Memory B cell (primary cell): Measurements from ENCODE around the gene SLC16A10.
"Not testable (repeated sequence)": the region's sequence is repeated elsewhere in the genome, so short reads cannot be mapped to it uniquely, and the experiment has no call there.

ENCODE experiments used
- ATAC-seq: fragments of 150-1000 bp; cut with Tn5 transposase; 2 replicates; pipeline ENCODE4 v1.10.0; 2021; ENCODE audit warnings: low read depth, mild to moderate bottlenecking, moderate library complexity
- DNase-seq, 2 donors: peaks; one replicate each; pipeline ENCODE4 v3.0.0; 2022; ENCODE audit warnings: low spot score in 2 of 2
- H3K27ac Mint-ChIP-seq: one replicate; pipeline ENCODE4 v1.8.0; 2022; ENCODE audit warnings: mild to moderate bottlenecking, moderate library complexity, mixed read lengths
- H3K27me3 Mint-ChIP-seq: one replicate; pipeline ENCODE4 v1.8.0; 2022; ENCODE audit warnings: mixed read lengths
- H3K36me3 Mint-ChIP-seq: one replicate; pipeline ENCODE4 v1.8.0; 2022; ENCODE audit warnings: mild to moderate bottlenecking, mixed read lengths
- H3K4me1 Mint-ChIP-seq: one replicate; pipeline ENCODE4 v1.8.0; 2022; ENCODE audit warnings: mixed read lengths
- H3K4me3 Mint-ChIP-seq: one replicate; pipeline ENCODE4 v1.8.0; 2022; ENCODE audit warnings: mild to moderate bottlenecking, moderate library complexity, mixed read lengths
- H3K9me3 Mint-ChIP-seq: one replicate; pipeline ENCODE4 v1.8.0; 2022; ENCODE audit warnings: mixed read lengths

Gene SLC16A10

DNA sequence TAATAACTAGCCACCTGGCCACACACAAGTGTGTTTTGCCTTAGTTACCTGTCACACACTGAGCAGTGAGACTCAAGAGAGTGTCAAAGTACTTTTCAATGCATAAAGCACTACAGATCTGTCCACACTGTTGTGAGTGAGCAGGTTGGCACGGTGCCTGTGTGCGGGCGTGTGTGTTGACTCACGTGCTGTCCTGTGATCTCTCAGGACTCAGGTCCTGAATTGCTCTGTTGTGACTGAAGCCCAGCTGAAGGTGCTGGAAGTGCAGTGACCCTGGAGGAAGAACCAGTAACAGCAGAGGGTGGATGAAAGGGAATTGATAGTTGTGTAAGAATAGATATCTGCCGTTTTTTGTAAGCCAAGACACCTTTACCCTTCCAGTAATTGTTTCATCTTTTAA, 18.3 kb downstream of the SLC16A10 start:
- no peak overlapping the region for H3K27ac Mint-ChIP-seq
- ATAC-seq = no peak
- DNase-seq = no peak
- H3K4me3 Mint-ChIP-seq = no peak overlapping the region
- peaks cover 5% of the 10 kb centered on the region for H3K9me3 Mint-ChIP-seq
- H3K4me1 Mint-ChIP-seq = no peaks in the 10 kb centered on the region
- no peaks in the 10 kb centered on the region for H3K36me3 Mint-ChIP-seq
- H3K27me3 Mint-ChIP-seq = peaks cover 12% of the 10 kb centered on the region

DNA sequence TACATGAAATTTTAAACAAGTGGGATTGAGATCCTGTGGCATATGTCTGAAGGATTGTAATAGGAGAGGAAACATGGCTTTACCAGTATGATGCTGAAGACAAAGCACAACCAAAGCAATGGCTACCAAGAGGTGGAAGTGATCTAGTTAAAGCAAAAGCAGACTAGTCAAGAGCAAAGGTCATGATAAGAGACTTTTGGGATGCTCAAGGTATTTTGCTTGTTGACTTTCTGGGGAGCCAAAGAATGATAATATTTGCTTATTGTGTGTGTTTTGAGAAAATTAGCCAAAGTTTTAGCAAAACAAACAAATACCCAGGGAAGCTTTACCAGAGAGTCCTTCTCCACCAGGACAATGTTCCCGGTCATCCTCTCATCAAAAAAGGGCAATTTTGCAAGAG, 20.3 kb downstream of the SLC16A10 start:
- H3K27ac Mint-ChIP-seq = no peak overlapping the region
- no peak overlapping the region for H3K4me3 Mint-ChIP-seq
- peaks cover 5% of the 10 kb centered on the region for H3K9me3 Mint-ChIP-seq
- ATAC-seq (no peak), DNase-seq (no peak)
- no peaks in the 10 kb centered on the region for H3K4me1 Mint-ChIP-seq
- H3K36me3 Mint-ChIP-seq = no peaks in the 10 kb centered on the region
- peaks cover 16% of the 10 kb centered on the region for H3K27me3 Mint-ChIP-seq

DNA sequence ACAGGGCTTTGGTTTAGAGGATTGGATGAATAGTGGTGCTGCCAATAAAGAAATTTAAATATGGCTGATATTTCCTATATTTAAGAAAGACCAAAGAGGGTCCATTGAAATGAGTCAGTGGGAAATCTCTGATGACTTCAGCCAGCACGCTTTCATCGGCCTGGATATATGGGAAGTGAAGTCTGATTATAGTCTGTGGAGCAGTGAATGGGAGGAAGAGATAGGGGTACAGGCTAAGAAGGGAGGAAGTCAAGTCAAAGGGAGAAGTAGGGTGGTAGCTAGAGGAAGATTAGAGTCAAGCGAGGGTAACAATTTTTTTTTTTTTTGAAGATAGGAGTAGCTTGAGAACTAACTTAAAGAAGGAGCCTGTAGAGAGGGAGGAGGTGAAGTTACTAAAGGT, 22.7 kb downstream of the SLC16A10 start:
- H3K4me3 Mint-ChIP-seq = no peak overlapping the region

DNA sequence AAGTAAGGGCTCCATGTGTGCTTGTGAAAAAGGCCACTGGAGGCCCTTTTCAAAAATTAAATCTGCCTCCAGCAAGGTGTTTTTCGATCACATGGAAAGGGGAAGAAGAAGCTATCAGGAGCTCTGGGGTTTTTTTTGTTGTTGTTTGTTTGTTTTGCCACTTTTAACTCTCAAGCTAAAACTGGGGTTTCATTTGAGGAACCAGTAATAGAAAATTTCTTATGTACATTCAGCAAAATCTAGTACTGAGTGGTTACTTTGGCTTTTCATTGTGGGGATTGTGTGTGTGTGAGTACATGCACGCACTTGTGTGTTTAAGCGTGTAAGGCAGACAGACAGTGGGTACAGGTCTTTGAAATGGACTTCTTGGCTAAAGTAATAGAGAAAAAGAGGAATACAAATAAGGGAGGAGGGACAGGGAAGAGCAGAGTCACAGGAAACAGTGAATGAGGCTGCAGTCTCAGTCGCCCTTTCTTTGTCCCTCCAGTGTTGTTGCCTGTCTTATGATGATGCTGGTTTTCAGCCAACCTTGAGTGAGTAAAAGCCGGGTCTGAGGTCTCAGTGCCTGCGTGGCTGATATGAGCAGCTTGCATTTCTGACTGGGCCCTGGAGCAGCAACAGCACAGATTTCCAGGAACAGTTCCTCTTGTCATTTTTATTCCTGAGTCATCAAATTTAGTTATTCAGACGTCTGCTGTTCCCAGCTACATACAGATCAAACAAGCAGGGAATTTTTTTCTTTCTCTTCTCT, 26.2 kb downstream of the SLC16A10 start:
- H3K27me3 Mint-ChIP-seq = peaks cover 13% of the 10 kb centered on the region
- peaks cover 2% of the 10 kb centered on the region for H3K9me3 Mint-ChIP-seq
- ATAC-seq (no peak), DNase-seq (no peak)
- no peaks in the 10 kb centered on the region for H3K36me3 Mint-ChIP-seq
- H3K4me1 Mint-ChIP-seq = peaks cover 2% of the 10 kb centered on the region
- no peak overlapping the region for H3K27ac Mint-ChIP-seq
- H3K4me3 Mint-ChIP-seq = no peak overlapping the region

More for the DNA sequence above, 22.7 kb downstream of the SLC16A10 start:
- Mint-ChIP-seq H3K9me3 (peaks cover 5% of the 10 kb centered on the region), H3K27ac (no peak overlapping the region), H3K4me1 (peaks cover 2% of the 10 kb centered on the region), H3K27me3 (peaks cover 15% of the 10 kb centered on the region), H3K36me3 (no peaks in the 10 kb centered on the region)
- ATAC-seq (no peak), DNase-seq (no peak)

DNA sequence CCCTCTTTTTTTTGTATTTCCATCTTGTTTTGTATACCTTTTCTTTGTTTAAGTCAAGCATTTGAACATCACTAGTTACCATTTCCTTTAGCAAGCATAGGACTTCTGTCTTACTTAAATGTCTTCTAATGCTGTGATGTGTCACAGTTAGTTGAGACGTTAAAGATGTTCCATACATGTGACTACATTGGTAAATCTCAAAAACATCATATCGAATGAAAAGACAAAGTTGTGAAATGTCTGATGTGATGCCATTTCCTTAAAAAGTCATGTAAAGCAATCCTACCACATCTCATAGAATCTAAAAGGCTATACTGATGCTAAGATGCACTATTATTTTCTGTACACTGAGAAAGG, 26.8 kb downstream of the SLC16A10 start:
- DNase-seq = no peak
- H3K9me3 Mint-ChIP-seq = peaks cover 2% of the 10 kb centered on the region

DNA sequence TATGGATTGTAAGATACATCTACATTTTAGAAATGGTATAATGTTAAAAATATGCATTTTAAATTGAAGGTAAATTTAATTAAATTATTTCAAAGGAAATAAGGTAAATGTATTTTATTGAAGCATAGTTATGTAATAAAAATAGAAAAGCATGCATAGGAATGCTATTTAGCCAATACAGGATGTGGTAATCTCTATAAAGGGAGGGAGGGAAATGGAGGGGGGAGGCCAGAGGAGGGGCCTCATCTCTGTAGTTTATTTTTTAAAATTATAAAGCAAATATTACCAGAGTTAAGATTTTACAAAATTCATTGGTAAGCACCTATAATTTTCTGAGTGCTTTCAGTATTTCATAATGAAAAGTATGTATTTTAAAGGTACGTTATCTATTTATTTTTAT, 27.2 kb downstream of the SLC16A10 start:
- Mint-ChIP-seq H3K4me3 (no peak overlapping the region), H3K9me3 (peaks cover 2% of the 10 kb centered on the region), H3K27ac (no peak overlapping the region), H3K4me1 (peaks cover 2% of the 10 kb centered on the region), H3K36me3 (no peaks in the 10 kb centered on the region), H3K27me3 (peaks cover 13% of the 10 kb centered on the region)
- ATAC-seq = no peak
- DNase-seq = no peak

More for the DNA sequence above, 26.8 kb downstream of the SLC16A10 start:
- peaks cover 13% of the 10 kb centered on the region for H3K27me3 Mint-ChIP-seq
- H3K36me3 Mint-ChIP-seq = no peaks in the 10 kb centered on the region
- no peak overlapping the region for H3K27ac Mint-ChIP-seq
- ATAC-seq = no peak
- H3K4me1 Mint-ChIP-seq = peaks cover 2% of the 10 kb centered on the region
- no peak overlapping the region for H3K4me3 Mint-ChIP-seq

DNA sequence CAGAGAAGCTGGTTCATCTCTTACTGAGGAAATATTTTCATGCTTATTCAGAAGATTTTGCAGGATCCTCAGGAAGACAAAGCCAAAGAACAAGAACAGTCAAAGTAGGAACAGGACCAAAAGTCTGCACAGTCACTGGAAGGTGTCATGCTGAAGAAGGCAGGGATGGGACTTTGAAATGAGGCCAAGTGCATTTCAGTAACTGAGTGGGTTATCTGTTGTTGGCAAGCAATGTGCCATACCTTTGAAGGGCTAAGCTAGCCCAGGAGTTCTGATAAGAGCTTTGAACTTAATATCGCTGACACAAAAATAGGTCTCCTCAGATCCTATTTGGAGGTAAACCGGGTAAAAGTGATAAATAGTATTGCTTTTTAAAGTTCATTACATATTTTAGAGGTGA, 31.5 kb downstream of the SLC16A10 start:
- no peaks in the 10 kb centered on the region for H3K36me3 Mint-ChIP-seq
- H3K4me1 Mint-ChIP-seq = peaks cover 3% of the 10 kb centered on the region
- H3K27me3 Mint-ChIP-seq = peaks cover 1% of the 10 kb centered on the region
- no peak overlapping the region for H3K4me3 Mint-ChIP-seq
- no peak for DNase-seq
- no peak overlapping the region for H3K27ac Mint-ChIP-seq
- ATAC-seq = no peak
- H3K9me3 Mint-ChIP-seq = no peaks in the 10 kb centered on the region

DNA sequence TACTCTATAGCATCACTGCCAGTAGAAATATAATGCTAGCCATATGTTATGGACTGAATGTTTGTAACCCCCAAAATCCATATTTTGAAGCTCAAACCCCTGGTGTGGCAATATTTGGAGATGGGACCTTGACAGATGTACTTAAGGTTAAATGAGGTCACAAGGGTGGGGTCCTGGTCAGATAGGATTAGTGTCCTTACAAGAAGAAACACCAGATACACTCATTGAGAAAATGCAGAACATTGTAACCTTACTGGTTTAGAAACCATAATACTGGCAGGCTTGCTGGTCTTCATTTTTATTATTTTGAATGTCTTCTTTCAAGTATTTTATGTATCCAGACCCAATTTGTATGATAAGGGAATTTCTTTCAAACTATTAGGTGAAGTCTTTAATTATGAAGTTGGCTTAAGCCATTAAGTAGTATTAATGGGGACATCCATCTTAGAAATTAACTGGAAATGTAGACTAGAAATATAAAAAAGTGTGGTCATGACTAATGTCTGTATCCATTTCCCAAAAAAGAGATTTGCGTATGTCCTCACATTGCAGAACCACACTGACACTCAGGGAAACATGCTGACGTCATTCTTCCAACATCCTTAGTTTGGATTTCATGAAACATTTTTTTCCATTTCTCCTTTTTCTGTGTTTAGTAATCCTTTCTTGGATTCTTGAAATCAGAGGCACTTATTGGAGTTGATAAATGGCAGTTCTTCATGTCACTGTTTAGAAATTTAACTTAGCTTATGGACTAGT, 32.4 kb downstream of the SLC16A10 start:
- H3K27ac Mint-ChIP-seq = no peak overlapping the region
- peaks cover 3% of the 10 kb centered on the region for H3K4me1 Mint-ChIP-seq
- no peak overlapping the region for H3K4me3 Mint-ChIP-seq
- no peak for DNase-seq
- H3K36me3 Mint-ChIP-seq = no peaks in the 10 kb centered on the region
- no peaks in the 10 kb centered on the region for H3K9me3 Mint-ChIP-seq
- no peak for ATAC-seq
- H3K27me3 Mint-ChIP-seq = peaks cover 1% of the 10 kb centered on the region

DNA sequence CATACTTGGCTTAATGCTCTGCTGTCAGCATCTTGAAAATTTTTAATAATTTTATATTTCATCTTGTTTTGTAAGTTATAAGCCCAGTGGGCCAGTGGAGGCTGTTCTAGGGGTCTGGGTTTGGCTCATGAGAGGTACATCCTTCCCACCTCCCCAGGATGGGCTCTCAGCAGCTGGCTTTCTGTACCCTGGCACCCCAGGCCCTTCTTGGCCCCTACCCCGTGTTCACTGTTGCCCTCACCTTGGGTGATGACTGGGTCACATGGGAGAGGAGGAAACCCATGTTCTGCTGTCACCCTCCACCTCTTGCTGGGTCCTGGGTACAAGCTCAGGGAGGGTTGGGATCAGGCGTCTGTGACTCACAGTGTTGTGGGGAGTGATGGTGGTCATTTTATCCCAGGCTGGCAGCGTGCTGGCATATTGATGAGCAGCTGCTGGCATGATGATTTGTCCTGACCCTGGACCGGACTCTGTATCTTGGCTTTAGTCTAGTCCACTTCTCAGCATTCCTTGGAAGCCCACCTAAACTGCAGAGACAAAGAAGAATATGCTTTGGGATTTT, 34.6 kb downstream of the SLC16A10 start:
- Mint-ChIP-seq H3K4me1 (peaks cover 3% of the 10 kb centered on the region), H3K36me3 (no peaks in the 10 kb centered on the region), H3K27me3 (no peaks in the 10 kb centered on the region), H3K27ac (no peak overlapping the region), H3K4me3 (no peak overlapping the region), H3K9me3 (no peaks in the 10 kb centered on the region)
- DNase-seq (no peak), ATAC-seq (no peak)

DNA sequence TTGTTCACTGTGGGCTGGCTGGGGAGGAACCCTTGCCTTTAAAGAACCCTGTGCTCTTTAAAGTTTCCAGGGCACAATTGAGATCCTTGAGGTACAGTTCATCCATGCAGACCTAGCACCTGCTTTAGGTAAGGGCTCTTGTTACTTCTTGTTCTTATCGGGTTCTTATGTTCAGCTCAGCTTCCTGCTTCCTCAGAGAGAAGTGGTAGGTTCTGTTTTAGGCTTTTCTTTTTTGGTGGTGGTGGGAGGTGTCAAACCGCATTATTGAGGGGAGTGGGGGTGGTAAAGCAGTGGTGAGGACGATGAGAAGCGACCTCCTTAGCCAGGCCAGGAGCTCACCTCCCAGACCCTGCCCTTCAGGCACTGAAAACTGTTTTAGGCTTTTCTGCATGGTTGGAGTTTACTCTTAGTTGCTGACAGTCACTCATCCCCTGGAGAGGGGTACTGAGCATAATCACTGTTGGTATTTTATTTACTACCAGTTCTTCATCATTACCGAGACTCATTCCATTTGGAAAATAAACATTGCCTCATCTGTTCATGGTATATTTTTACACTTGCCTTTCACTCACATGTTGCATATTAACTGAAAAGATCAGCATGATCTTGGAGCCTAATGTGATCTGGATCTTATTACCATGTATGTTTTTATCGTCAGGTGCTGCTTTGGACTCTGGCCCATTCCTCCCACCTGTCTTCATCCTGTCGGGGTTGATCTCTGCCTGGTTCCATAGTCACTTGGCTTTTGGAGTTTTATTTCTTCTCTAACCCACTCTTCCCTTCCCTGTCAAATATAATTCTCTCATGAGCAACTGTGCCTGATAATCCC, 35.4 kb downstream of the SLC16A10 start:
- DNase-seq (no peak), ATAC-seq (no peak)
- Mint-ChIP-seq H3K27ac (no peak overlapping the region), H3K4me1 (peaks cover 3% of the 10 kb centered on the region), H3K4me3 (no peak overlapping the region), H3K27me3 (no peaks in the 10 kb centered on the region), H3K36me3 (no peaks in the 10 kb centered on the region), H3K9me3 (no peaks in the 10 kb centered on the region)

DNA sequence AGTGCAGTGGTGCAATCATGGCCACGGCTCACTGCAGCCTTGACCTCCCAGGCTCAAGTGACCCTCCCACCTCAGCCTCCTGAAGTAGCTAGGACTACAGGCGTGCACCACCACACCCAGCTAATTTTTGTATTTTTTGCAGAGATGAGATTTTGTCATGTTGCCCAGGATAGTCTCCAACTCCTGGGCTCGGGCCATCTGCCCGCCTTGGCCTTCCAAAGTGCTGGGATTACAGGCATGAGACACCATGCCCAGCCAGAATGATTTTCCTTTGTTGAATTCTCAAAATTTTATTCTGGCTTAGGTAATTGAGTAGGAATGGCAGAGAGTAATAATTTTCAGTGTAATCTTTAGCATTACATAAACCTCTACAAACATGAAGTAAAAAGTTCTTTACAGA, 37.1 kb downstream of the SLC16A10 start:
- H3K4me1 Mint-ChIP-seq = peaks cover 3% of the 10 kb centered on the region
- H3K9me3 Mint-ChIP-seq = no peaks in the 10 kb centered on the region
- DNase-seq = no peak
- H3K27me3 Mint-ChIP-seq = no peaks in the 10 kb centered on the region
- no peak overlapping the region for H3K27ac Mint-ChIP-seq
- no peak overlapping the region for H3K4me3 Mint-ChIP-seq
- ATAC-seq = no peak
- no peaks in the 10 kb centered on the region for H3K36me3 Mint-ChIP-seq

DNA sequence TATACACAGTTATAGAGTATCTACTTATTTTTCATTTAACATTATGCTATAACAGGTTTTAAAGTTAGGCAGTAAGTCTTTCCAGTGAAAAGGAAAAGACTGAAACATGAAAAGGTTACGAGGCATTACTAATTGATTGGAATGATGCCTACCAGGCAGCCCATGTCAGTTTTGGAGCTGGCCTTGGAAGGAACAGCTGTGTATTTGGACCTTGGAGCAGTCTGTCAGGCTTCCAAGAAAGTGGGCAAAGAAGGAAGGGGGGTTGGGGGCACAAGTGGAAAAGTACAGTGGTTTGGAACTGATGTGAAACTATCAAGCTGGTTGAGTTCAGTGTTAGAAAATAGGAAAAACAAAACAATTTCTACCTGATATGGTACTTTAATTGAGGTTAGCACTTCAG, 41.7 kb downstream of the SLC16A10 start:
- DNase-seq (no peak), ATAC-seq (no peak)
- Mint-ChIP-seq H3K36me3 (no peaks in the 10 kb centered on the region), H3K9me3 (no peaks in the 10 kb centered on the region), H3K4me1 (no peaks in the 10 kb centered on the region), H3K27ac (no peak overlapping the region), H3K4me3 (no peak overlapping the region), H3K27me3 (peaks cover 6% of the 10 kb centered on the region)

DNA sequence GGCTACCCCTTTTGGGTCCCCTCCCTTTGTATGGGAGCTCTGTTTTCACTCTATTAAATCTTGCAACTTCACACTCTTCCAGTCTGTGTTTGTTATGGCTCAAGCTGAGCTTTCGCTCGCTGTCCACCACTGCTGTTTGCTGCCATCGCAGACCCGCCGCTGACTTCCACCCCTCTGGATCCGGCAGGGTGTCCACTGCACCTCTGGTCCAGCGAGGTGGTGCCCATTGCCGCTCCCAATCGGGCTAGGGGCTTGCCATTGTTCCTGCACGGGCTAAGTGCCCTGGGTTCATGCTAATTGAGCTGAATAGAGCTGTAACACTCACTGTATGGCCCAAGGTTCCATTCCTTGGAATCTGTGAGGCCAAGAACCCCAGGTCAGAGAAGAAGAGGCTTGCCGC, 43.7 kb downstream of the SLC16A10 start:
- H3K4me1 Mint-ChIP-seq = not testable (repeated sequence)

DNA sequence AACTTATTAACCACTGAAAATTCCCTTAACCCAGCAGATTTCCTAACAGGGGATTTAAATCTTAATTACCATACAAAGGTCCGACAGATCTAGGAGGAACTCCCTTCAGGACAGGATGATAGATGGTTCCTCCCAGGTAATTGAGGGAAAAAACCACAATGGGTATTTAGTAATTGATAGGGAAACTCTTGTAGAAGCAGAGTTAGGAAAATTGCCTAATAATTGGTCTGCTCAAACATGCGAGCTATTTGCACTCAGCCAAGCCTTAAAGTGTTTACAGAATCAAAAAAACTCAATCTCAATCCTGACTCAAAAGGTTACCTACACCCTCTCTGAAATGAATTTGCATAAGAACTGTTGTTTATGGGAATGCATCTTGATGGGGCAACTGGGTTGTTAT, 45.4 kb downstream of the SLC16A10 start:
- not testable (repeated sequence) for H3K4me1 Mint-ChIP-seq, H3K27me3 Mint-ChIP-seq, H3K36me3 Mint-ChIP-seq, H3K4me3 Mint-ChIP-seq, DNase-seq, H3K9me3 Mint-ChIP-seq, H3K27ac Mint-ChIP-seq, ATAC-seq

More for the DNA sequence above, 43.7 kb downstream of the SLC16A10 start:
- not testable (repeated sequence) for H3K27ac Mint-ChIP-seq, ATAC-seq, DNase-seq, H3K4me3 Mint-ChIP-seq, H3K9me3 Mint-ChIP-seq, H3K27me3 Mint-ChIP-seq, H3K36me3 Mint-ChIP-seq
